SK-MEL-5 (cell line): Measurements from ENCODE around the gene CERS5. TPM values are rescaled to one million over a fixed set of nuclear protein-coding genes. Genes with fewer than 3 reads are reported as not detected.

ENCODE experiments used
- DNase-seq: peaks from one replicate; pipeline ENCODE4 v3.0.0-alpha.2; 2016; ENCODE audit warnings: low read depth, low spot score
- in situ Hi-C: cut with HindIII; loops from 2 replicates; pipeline ENCODE4 v1.10.0; 2016; ENCODE audit warnings: low sequenced_read_pairs, high pct_unique_total_duplicates, low pct_unique_long_range_greater_than_20kb
- polyA plus RNA-seq, 2 experiments: library from polyadenylated mRNA; depleted of rRNA; stranded (reverse); fragments of >200 nt; gene quantifications; 2 replicates each; pipeline ENCODE4 v1.2.3, GENCODE V29; 2015
- total RNA-seq: library from RNA; depleted of rRNA; stranded (reverse); fragments of >200 nt; shearing (Covaris generic); gene quantifications from 2 replicates; pipeline ENCODE4 v1.2.3, GENCODE V29; 2014; rRNA removed

Gene CERS5, protein sequence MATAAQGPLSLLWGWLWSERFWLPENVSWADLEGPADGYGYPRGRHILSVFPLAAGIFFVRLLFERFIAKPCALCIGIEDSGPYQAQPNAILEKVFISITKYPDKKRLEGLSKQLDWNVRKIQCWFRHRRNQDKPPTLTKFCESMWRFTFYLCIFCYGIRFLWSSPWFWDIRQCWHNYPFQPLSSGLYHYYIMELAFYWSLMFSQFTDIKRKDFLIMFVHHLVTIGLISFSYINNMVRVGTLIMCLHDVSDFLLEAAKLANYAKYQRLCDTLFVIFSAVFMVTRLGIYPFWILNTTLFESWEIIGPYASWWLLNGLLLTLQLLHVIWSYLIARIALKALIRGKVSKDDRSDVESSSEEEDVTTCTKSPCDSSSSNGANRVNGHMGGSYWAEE
- 15.2 and 29.0 TPM in 2 replicates for total RNA-seq
- 25.2 and 41.6 TPM in 2 replicates for polyA plus RNA-seq (2015; cell fraction: cytosol; rRNA removed)
- polyA plus RNA-seq (2015; cell fraction: nucleus; rRNA removed), result 50.6 and 79.4 TPM in 2 replicates

- peak; percentile 98 for DNase-seq
- in situ Hi-C loops, result no loop called here
Measured at GRCh38 chr12:50167049-50167828, at the start of gene CERS5. Gene CERS5, minus strand, starts transcription at chr12:50167369. Its CDS starts 72 bp downstream, at chr12:50167297.

GRCh38 chr12:50215033-50215432 lies 47.9 kb upstream of the CERS5 start:
- in situ Hi-C loops, result no loop called here
- peak; percentile 53 for DNase-seq

DNA sequence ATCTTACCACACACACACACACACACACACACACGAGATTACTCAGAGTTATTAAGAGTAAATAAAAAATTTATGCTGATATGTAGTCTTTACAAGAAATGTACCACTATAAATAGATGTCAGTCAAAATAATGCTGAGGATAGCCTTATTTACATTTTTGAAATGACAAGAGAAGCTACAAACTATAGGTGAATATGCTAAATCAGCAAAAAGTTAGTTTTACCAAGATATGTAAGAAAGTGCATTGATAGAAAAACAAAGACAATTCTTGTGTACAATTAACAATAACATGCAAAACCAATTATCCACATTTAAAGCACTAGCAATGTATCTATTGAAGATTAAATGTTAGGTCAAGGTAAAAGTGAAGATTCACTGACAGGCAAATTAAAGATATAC lies 46.8 kb upstream of the CERS5 start:
- no peak for DNase-seq
- in situ Hi-C loops, result no loop called here

GRCh38 chr12:50213439-50213838 lies 46.3 kb upstream of the CERS5 start:
- in situ Hi-C loops, result no loop called here
- no peak for DNase-seq

- in situ Hi-C loops, result no loop called here
- DNase-seq, result peak; percentile 11
Measured at GRCh38 chr12:50212071-50212467, 44.9 kb upstream of the CERS5 start.

DNA sequence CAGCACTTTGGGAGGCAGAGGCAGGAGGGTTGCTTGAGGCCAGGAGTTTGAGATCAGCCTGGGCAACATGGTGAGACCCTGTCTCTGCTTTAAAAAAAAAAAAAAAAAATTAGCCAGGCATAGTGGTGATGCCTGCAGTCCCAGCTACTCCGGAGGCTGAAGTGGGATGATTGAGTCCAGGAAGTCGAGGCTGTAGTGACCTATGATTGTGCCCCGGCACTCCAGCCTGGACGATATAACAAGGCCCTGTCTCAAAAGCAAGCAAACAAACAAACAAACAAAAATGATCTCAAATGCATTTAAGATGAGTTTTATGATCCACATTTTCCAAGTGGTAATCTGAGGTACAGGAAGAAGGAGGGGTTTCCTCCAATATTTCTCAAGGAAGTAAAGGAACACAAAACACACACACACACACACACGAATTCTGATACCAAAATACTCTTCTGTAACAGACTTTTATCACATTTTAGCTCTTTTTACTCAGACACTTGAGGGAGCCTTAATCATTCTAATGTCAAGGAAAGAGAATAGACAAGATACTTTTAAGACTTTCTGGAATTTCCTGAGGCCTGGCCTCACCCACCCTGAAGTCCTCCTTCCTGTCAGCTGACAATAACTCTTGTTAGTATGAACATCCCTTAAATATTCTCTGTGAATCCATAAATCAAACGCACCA lies 44.4 kb upstream of the CERS5 start:
- peak; percentile 70 for DNase-seq
- in situ Hi-C loops, result no loop called here

DNA sequence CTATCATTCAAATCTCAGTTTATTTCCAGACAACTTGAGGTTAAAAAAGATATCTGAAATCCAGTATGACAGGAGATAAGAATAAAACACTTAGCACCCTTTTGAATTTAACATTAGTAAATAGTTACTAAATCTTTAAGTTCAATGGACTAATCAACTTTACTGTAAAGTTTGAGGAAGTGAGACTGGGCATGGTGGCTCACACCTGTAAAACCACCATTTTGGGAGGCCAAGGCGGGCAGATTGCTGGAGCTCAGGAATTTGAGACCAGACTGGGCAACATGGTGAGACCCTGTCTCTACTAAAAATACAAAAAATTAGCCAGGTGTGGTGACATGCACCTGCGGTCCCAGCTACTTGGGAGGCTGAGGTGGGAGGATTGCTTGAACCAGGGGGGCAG lies 40.3 kb upstream of the CERS5 start:
- in situ Hi-C loops, result no loop called here
- DNase-seq, result no peak

DNA sequence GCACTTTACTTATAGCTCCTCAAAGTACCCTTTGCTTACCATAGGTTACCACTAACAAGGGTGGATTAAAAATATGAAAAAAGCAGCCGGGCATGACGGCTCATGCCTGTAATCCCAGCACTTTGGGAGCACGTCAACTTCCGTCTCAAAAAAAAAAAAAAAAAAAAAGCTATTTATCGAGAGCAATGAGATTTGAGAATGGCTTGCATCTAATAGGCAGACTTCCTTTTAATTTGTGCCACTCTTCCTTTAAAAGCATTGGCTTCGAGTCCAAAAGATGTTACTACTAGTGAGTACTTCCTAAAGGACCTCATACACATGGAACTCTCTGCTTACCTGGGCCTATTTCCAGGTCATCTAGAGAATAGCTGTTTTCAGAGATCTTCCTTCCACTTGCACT lies 38.5 kb upstream of the CERS5 start:
- in situ Hi-C loops, result no loop called here
- DNase-seq, result no peak

DNA sequence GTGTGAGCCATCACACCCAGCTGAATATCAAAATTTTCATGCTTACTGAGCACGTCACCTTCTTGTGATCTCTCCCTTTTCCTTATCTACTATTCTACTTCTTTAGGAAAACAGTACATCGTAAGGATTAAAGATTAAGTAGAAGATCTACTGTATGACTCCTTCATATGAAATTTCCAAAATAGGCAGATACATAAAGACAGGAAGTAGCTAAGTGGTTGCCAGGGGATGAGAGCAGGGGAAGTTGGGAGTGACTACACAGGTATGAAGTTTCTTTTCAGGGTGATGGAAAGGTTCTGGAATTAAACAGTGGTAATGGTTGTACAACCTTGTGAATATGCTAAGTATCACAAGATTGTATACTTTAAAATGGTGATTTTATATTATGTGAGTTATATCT lies 36.5 kb upstream of the CERS5 start:
- in situ Hi-C loops, result no loop called here
- no peak for DNase-seq

- no peak for DNase-seq
- in situ Hi-C loops, result no loop called here
Measured at GRCh38 chr12:50201987-50202521, 34.9 kb upstream of the CERS5 start.

DNA sequence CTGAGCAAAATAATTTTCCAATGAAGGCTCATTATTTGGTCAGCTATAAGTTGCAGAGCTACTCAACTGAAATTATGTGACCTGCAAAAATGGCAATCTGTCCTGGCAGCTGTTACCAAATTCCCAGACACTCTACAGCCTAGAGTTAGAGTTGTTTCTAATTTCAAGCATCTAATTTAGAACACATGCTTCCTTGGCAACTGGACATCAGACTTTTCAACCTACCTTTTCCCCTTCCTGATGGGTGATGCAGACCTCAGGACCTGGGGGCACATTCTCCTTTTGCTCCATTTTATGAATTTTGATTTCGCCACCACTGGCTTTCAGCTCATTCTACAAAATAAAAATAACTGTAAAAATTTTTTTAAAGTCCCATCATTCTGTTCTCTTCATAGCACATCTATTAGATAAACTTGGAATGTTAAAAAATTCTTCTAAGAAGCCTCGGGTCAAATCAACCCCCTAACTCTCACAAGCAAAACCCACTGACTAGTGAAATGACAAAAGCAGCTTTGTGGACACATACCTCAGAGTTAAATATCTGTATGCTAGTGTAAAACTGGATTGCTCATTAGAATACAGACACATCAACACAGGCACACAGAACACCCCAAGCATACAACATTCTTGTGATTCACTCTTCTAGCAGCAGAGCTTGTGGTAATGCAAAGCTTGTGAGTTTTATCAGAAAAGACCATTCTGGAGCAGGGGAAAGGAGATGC lies 33.5 kb upstream of the CERS5 start:
- peak; percentile 60 for DNase-seq
- in situ Hi-C loops, result no loop called here

DNA sequence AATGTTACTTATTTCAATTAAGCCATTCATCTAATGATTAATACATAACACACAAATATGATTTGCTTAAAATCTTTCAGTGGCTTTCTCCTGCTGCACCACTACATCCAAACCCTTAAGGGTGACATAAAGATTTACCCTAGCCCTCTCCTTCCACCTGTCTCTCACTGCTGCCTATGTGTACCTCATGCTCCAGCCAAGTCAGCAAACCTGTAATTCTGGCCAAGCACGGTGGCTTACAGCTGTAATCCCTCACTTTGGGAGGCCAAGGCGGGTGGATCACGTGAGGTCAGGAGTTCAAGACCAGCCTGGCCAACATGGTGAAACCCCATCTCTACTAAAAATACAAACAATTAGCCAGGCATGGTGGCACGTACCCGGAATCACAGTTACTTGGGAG lies 31.7 kb upstream of the CERS5 start:
- in situ Hi-C loops, result loop anchor here (25.0 kb wide), 1 partner anchor 88 kb away; the partner anchor contains the start of gene LIMA1
- DNase-seq, result no peak

DNA sequence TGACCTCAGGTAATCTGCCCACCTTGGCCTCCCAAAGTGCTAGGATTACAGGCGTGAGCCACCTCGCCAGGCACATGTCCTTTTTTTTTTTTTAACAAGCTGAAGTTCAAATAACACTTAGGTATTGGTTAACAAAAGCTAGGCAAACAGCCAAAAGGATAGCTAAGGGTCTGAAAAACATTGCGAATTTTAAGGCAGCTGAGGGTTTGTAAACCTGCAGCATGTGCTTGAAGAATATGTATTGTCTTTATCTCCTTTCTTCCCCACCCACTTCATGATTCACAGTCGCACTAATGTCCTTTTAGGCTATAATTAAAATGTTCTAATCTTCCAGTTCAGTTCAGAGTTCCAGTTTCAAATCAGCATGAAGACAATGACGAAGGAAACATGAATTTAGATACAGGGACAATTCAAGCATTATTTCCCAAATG lies 30.1 kb upstream of the CERS5 start:
- DNase-seq, result no peak
- in situ Hi-C loops, result loop anchor here (25.0 kb wide), 1 partner anchor 90 kb away; the partner anchor contains the start of gene LIMA1

GRCh38 chr12:50196537-50196936 lies 29.4 kb upstream of the CERS5 start:
- no peak for DNase-seq
- in situ Hi-C loops, result loop anchor here (25.0 kb wide), 1 partner anchor 91 kb away; the partner anchor contains the start of gene LIMA1

DNA sequence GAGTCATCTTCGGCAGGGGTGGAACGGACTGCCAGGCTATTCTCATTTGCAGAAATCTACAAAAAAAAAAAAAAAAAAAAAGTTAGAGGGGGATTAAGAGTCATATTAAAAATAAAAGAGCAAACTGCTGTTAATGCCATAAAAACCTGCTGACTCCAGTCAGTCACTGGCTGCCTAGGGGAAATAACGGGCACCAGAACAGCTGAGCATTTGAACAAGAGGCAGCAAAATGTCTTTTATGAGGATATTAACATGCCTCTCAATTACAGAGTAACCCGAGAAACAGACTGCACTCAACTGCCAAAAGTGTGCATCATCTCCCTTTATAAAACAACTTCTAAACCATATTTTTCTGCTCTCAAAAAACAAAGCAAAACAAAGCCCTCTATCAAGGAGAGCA lies 28.7 kb upstream of the CERS5 start:
- DNase-seq, result no peak
- in situ Hi-C loops, result loop anchor here (25.0 kb wide), 1 partner anchor 91 kb away; the partner anchor contains the start of gene LIMA1

DNA sequence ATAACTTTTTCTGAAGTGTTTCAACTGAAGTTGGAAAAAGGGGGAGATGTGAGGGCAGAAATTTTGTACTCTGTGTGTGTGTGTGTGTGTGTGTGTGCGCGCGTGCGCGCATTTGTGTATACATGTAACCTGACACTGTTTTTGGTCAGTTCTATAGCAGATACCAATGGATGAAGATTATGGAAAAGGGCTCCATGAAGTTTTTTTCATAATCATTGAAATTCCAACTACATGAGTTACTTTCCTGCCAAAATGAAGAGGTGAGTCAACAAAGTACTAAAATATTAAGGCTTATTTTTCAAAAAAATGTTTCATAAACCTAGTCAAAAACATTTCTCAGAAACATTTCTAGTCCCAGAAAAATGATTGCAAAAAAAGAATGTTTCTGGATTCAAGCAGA lies 25.7 kb upstream of the CERS5 start:
- DNase-seq, result no peak
- in situ Hi-C loops, result loop anchor here (25.0 kb wide), 1 partner anchor 94 kb away; the partner anchor contains the start of gene LIMA1

DNA sequence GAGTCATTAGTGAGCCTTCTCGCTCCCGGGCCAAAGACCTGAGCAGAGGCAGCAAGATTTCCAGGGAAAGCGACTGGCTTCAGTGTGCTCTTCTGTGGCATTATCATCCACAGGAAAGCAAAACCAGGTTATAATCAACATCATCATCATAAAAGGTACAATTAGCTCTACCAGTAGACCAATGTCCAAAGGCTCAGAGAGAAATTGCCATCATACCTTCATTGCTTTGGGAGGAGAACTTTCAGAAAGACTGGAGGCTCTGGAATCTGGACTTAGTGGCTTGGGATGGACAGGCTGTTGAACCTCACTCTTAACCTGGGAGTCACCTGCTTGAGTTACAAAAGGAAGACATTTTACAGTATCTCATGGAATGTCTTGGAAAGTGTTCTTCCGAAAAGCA lies 25.1 kb upstream of the CERS5 start:
- in situ Hi-C loops, result loop anchor here (25.0 kb wide), 1 partner anchor 95 kb away; the partner anchor contains the start of gene LIMA1
- DNase-seq, result no peak
